ENCODE data around the gene TTC28. TPM values are rescaled to one million over a fixed set of nuclear protein-coding genes. Genes with fewer than 3 reads are reported as not detected.
A peak's percentile ranks its signal among the peaks of the same experiment; 100 is the strongest.

The TTC28 gene
- polyA plus RNA-seq, 4 donors = 34.8 to 51.9 (median 36.8) TPM

DNA sequence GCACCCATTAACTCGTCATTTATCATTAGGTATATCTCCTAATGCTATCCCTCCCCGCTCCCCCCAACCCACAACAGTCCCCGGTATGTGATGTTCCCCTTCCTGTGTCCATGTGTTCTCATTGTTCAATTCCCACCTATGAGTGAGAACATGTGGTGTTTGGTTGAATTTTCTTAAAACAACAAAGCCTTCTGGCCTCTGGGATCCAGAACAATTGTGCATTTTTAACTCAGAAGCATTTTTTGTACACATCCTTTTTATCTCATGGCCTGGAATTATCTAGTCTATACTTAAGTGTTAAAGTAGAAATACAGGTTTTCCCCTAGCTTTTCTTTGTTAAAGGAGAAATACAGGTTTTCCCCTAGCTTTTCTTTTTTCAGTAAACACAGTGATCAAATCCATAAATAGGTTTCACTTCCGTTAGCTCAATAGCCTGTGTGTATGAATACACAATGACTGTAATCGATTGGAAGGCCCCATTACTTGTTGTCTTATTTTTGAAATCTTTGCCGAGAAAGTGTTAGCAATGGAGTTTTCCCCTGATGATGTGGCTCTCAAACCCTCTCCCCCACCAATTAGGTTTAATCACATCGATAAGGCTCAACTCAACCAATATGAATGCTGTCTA is 635.0 kb downstream of the TTC28 start:
- DNase-seq (ENCODE audit: low read depth in 4 of 4, low spot score in 3 of 4) = no peak

DNA sequence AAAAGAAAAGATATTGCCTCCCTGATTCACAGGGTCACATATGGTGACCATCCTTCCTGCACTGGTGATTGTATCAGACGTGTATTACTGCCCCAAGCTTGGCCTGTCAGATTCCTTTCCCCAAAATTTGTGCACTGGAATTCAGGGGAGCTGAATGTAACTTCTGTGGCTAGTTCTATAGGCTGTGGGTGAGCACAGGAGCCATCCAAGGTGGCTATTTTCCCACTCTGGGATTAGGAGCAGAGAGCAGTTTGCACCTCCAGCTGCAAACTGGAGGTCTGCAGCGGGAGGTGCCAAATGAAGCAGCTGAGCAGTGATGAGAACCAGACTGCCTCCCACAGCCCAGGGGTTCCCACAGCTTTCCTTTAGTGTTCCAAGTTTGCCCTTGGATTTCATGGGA is 636.4 kb downstream of the TTC28 start:
- DNase-seq (ENCODE audit: low read depth in 4 of 4, low spot score in 3 of 4) = no peak

DNA sequence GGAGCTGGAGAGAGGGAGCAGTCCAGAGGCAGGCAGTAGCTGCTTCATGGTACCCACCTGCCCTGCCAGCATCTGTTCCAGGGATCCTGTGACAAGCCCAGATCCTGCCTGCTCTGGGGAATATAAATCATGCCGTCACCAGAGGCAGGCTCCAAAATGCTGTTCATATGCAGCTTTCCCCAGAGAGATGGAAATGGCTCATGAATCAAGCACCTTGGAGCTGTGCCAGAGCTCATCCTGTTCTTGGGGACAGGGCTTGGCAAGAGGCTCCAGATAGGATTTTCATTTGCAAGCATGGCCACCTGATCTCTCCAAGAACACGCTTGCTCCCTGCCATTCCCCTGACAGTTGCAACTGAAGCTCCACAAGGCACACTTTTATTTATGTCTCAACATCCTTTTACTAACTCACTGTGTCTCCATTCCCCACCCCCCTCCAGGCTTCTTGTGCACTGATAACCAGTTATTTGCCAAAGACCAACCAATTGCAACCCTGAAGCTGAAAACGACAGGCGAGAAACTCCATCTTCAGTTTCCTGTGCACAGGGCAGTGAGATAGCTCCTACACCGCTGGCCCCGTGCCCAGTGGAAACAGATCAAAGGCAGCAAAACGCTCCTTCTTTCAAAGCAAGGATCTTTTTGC is 644.8 kb downstream of the TTC28 start:
- peak in 1 of 4 donors; percentile 52 for DNase-seq (ENCODE audit: low read depth in 4 of 4, low spot score in 3 of 4)

DNA sequence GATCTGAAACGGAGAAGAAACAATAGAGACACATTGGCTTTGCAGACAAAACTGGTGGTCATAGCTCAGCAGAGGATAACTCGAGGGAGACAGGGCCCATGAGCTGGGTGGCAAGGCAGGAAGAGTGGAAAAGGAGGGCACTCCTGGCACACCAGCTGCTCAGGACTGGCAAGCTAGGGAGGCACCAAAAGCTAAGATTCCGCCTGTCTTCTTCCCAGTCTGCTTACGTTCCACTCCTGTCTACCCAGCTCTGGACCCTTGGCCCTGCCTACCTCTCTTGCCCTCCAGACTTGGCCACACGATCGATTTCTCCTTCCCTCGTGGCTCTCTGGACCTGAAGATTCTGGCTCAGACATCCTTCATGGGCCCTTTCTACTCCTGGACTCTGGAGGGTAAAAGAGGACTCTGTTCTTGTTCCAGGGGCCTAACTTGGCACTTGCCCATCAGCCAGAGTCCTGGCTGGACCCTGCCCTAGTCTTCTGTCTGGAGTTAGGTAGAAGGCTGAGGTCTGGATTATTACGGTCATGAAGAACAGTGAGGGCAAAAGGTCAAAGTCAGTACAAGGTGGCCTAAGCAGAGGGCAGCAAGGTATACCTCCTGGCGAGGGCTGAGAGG is 645.4 kb downstream of the TTC28 start:
- no peak for DNase-seq (ENCODE audit: low read depth in 4 of 4, low spot score in 3 of 4)

DNA sequence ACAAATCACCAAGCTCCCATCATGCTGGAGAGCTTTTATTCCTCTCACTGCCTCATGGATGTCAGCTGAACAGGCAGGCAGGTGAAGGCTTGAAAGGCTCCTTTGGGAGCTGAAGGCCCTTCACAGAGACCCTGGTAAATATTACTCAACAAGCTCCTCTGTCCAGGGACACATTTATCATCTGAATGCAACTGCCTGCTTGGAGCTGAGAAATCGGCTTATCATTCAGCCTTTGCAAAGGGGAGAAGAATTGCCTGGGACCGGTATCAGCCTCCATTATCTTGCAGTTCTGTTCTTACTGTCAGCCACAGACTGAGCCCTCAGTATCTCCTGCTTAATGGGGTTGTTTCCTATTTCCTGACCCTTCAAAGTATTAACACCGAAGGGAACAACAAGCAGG is 646.8 kb downstream of the TTC28 start:
- no peak for DNase-seq (ENCODE audit: low read depth in 4 of 4, low spot score in 3 of 4)

DNA sequence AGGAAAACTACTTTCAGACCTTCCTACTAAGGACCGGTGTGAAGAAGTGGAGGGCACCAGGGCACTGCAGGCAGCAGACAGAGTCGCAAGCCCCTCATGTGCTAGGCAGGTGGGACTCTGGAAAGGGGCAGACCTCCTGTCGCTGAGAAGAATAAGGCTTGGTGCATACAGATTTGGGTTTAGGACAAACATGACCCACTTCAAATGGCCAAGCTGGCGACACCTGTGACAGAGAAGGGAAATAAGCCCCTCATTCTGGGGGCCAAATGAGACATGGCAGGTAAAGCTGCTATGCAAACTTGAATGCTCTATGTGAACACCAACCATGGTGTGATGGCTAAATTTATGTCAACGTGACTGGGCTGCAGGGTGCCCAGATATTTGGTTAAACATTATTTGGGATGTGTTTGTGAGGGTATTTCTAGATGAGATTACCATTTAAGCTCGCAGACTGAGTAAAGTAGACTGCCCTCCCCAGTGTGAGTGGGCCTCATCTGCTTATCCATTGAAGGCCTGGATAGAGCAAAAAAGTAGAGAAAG is 648.2 kb downstream of the TTC28 start:
- no peak for DNase-seq (ENCODE audit: low read depth in 4 of 4, low spot score in 3 of 4)

DNA sequence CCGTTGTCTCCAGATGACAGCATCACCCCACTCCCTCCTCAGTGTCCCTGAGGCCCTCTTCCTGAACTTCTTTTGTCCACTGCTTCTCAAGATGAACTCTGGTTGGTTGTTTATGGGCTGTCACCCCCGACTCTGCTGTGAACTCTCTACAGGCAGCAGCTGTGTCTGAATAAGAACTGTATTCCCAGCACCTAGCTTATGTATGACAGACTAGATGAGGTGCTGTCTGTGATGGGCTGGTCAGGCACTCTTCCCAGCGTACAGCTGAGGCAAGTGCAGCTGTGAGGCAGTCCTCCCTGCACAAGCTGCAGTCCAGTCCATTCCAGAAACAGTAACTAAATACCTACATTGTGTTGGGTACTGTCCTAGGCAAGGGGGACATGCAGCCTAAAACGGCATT is 649.2 kb downstream of the TTC28 start:
- DNase-seq (ENCODE audit: low read depth in 4 of 4, low spot score in 3 of 4) = no peak

DNA sequence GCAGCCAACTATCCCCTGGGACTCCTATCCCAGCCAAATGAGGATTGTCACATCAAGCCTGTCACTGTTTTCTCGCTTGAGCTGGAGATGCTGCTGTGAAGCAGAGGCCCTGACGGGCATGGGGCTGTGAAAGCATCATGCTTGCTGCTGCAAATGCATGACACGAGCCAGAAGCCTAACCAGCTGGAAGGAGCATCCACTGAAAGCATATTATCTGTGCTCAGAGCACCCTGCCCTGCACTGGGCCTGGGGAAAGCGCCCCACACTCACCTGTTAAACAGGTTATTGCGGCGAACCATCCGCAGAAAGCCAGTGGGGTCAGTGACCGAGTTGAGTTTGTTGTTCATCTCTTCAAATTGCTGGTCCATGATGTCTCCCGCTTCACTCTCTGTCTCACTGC is 649.7 kb downstream of the TTC28 start:
- no peak for DNase-seq (ENCODE audit: low read depth in 4 of 4, low spot score in 3 of 4)

DNA sequence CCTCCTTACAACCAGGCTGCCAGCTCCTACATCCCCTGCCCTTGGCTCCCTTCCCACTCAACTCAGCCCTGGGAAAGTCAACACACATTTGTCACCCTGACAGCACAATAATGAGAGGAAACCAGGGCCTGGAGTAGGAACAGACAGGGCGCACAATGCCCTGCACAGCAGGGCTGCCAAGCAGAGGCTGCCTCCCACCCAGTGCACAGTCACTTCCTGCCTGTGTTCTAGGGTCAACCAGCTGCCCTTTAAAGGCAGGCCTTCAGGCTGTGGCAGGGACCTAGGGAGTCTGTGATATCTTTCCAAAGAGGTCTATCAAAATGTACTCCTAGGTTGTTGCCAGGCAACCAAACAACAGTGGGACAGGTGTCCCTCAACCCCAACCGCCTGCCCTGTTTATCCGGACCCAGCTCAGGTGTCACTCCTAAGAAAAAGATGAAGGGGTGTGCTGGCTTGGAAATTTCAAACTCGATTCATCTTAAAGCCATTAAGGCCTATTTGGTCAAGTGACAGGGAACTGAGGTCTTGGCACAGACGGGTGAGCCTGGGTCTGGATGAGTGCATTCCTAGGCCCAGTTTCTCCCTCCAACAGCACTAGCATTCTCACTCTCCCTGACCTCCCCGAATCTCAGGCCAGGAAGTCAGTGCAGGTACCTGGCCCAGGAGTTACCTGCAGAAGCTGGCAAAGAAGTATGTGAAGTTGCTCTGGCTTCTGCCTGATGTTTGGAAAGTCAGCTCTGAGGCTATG is 650.3 kb downstream of the TTC28 start:
- DNase-seq (ENCODE audit: low read depth in 4 of 4, low spot score in 3 of 4) = peak in 2 of 4 donors; percentile 66 to 80

DNA sequence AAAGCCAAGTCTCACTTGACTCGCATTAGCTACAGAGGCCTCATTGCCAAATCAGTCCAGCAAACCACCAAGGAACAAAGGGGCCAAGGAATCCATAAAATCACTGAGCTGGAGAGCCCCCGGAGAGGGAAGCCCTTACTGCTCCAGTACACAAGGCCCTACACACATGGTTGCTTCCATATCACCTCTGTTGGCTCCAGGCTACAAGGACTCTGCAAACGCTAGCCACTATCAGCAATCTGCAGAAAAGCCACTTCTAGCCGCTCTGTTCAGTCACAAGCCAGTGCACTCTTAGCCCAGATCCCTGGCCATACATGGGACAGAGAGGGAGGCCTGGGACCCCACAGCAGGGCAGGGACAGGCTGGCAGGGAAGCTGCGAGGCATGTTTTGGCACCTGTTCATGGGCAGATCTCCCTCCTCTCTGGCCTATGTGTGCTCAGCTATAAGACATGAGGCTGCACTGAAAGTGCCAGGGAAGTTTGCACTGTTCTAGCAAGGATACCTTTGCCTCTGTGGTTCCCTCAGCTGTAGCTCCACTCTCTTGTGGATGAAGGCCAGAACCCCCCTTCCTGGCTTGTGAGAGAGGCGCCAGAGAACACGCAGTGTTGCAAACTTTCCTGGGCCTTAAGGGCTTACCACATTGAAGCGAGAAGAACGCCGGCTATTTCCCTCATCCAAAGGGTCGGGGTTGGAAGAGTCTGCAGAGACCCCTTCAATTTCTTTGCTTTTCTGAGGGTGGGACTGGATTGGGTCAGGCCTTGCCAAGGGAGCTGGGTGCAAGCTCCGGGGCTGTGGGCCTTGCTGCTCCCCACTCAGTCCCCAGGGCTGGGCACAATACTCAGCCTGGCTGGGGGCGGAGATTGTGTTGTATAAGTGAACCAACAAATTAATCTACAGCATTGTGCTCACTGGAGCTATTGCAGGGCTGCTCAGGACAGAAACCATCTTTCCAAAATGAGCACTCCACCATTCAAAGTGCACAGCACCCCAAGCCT is 651.9 kb downstream of the TTC28 start:
- no peak for DNase-seq (ENCODE audit: low read depth in 4 of 4, low spot score in 3 of 4)

DNA sequence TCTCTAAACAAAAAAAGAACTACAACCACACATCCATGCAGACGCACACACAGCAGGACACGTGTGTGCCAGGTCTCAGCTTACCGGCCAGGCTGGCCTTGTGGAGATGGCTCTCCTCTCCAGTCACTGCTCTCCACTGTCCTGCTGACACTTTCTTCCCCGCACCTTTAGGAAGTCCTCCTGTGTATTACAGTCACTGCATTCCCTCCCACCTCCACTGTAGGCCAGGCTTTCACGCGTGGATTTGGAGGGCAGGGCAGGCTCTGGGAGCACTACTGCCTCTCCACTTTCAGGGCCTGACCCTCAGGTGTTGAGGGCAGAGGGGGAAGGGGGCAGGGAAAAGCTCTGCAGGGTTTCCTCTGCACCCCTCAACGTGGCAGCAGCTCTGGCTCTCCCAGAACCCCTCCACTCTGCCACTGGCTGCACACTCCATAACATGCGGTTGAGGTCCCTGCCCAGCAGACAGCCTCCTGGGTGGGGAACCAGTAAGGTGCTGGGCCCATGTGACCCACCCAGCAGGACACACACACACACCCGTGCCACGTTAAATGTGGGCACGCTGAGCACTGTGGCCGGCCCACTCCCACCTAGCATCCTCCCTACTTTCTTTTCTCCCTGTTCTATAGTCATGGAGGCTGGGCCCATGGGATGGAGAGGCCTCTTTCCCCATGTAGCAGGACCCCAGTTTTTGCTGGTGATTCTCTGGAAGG is 653.6 kb downstream of the TTC28 start:
- no peak for DNase-seq (ENCODE audit: low read depth in 4 of 4, low spot score in 3 of 4)

DNA sequence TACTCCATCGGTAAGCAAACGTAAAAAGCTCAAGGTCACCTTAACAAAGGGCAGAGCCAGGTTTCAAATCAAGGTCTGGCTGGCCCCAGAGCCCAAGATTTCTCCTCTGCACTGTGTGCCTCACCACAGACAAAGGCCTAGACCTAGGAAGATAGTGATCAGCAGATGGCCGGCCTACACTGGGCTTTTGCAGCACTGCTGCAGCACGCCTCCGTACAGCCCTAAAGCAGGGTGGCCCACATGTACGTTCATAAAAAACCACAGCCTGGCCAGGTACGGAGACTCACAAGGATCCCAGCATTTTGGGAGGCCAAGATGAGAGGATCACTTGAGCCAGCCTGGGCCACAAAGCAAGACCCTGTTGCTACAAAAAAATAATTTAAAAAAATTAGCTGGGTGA is 654.3 kb downstream of the TTC28 start:
- no peak for DNase-seq (ENCODE audit: low read depth in 4 of 4, low spot score in 3 of 4)

DNA sequence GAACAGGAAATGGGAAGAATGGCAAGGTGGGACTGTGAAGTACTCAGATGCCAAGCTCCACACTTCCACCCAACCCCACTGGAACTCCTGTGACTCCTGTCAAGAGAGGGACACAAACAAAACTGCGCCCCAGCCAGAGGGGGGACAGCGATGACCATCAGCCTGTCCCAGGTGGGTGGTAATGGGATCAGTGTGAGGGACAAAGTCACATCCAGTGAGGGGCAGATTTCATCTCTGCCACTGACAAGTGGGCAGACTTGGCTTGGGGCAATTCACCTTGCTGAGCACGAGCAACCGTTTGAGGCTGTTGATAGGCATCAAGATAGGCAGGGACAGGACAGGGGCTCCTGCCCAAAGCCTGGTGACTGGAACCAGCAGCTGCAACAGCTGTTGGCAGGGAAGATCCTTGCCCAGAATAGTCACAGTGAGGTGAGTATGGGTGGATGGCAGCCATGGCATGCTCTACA is 655.2 kb downstream of the TTC28 start:
- no peak for DNase-seq (ENCODE audit: low read depth in 4 of 4, low spot score in 3 of 4)

DNA sequence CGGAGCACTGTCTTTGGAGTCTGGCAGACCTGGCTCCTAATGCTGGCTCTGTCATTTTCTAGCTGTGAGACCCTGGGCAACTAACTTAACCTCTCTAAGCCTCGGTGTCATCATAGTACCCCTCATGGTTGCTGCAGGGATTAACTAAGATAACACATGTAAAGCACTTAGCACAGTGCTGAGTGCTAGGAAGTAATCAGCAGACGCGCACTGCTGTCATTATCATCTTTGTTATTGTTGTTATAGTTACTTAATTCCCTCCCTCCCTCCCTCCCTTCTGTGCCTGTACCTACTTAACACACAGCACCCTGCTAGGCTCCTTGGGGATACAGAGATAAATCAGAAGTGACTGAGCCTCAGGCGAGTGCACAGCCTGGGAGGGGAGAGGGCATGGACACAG is 655.9 kb downstream of the TTC28 start:
- no peak for DNase-seq (ENCODE audit: low read depth in 4 of 4, low spot score in 3 of 4)

DNA sequence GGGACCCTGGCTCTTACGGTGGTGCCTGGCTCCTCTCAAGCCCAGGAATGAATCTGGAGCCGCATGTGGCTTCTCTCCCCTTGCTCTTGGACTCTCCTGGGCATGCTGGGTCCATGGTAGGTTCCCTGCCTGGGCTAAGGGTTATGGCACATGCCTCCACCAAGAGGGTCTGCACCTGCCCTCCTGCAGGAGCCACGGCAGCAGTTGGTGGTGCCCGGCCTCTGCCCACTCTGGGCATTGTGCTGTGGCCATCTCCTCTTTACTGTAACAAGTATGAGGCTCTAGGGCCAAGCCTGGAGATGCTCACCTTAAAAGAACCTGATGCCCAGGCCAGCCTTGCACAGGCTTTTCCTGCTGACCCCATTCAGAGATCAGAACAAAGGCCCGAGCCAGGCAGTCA is 656.6 kb downstream of the TTC28 start:
- DNase-seq (ENCODE audit: low read depth in 4 of 4, low spot score in 3 of 4) = no peak

DNA sequence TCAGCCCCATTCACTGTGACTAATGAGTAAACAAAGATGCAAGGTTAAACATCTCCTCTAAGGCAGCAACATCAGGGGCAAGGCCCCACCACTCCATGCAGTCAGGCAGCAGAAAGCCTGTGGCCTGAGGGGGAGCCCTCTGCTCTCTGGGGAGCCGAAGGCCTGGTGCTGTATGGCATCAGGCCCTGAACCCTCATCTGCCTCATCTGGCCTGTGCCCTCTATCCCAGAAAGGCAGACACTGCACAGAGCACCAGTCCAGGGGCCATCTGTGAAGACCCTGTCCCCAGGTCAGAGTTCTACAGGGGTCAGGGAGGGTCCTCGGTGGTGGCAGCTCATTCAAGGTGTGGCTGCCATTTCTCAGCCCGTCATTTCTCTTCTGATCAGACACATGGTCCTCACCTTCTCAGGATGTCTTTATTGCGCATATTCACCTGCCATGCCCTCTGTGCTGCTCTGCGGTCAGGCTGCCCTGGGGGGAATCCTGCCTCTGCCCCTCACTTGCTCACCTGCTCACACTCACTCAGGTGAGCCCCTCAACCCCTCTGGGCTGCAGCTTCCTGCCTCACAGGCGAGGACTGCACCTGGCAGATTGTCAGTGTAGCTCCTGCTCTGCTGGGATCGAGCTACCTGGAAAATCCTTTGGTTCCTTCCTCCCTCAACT is 657.5 kb downstream of the TTC28 start:
- no peak for DNase-seq (ENCODE audit: low read depth in 4 of 4, low spot score in 3 of 4)

DNA sequence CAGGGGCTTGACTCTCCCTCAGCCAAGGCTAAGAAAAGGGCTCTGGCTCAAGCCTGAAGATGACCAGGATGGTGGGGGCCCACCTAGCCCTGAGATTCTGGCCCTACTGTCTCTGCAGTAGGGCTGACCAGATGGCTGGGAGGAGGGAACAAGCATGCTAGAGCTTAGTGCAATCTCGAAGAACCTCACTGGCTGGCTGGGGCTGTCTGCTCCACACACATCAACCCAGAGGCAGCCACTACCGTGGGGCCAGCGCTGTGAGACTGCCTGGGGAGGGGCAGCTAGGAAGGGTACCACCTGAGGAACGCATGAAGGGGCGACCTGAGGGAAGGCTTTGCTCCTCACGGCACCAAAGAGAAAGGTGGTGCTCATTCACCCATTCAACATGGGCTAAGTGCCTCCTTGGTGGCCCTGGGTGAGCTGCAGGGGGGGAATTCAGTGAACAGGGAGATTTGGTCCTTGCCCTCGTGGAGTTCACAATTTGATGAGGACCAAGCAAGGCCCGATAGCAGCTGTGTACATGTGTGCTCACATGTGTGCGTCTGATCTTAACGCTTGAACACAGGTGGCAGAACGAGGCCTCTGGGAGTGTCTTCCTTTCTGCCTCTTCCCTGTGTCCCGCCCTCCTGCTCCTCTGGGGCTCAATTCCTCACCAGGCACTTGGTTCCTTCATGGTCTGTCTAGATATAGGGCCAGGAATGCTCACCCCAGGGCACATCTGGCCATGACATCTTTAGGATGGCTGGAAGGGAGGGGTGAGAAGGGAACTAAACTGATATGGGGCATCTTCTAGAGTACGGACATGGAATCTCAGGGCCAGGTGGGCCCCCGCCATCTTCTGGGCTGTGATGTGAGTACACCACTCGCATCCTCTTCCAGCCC is 658.3 kb downstream of the TTC28 start:
- DNase-seq (ENCODE audit: low read depth in 4 of 4, low spot score in 3 of 4) = no peak

Measured in left renal pelvis (tissue), 4 donors.